H7 (cell line): ENCODE results near the gene RGS16. TPM values are rescaled to one million over a fixed set of nuclear protein-coding genes. Genes with fewer than 3 reads are reported as not detected.
A peak's percentile ranks its signal among the peaks of the same experiment; 100 is the strongest.

Experiments used
- DNase-seq: peaks from one replicate; pipeline ENCODE4 v3.0.0; 2012
- H3K27me3 ChIP-seq: 2 replicates; pipeline ENCODE4 v1.6.0; 2011; ENCODE audit warnings: mild to moderate bottlenecking, low read length; ENCODE audit not compliant: control insufficient read depth, insufficient read depth
- H3K36me3 ChIP-seq: replicated peaks from 2 replicates; pipeline ENCODE4 v1.5.1; 2011; ENCODE audit warnings: low read length; ENCODE audit not compliant: control insufficient read depth, insufficient read depth
- H3K4me3 ChIP-seq: 2 replicates; pipeline ENCODE4 v1.5.1; 2011; ENCODE audit warnings: low read depth, mild to moderate bottlenecking, control low read depth, low read length, moderate library complexity; ENCODE audit not compliant: insufficient read depth
- total RNA-seq: library from RNA; depleted of rRNA; stranded (reverse); fragments of >200 nt; shearing (Covaris generic); gene quantifications from 2 replicates; pipeline ENCODE4 v1.2.3, GENCODE V29; 2014; rRNA removed

The RGS16 gene
- total RNA-seq, result 22.0 and 29.1 TPM in 2 replicates

GRCh38 chr1:182604175-182605164 is at the start of gene RGS16:
Gene RGS16 (minus strand): TSS chr1:182604389. CDS start chr1:182604259, 130 bp downstream.
- peak within 1 kb of the TSS; percentile 58 for H3K4me3 ChIP-seq
- peaks cover 14% of the 10 kb centered on the region for H3K36me3 ChIP-seq
- H3K27me3 ChIP-seq, result peaks cover 17% of the 10 kb centered on the region
- peak; percentile 98 for DNase-seq

GRCh38 chr1:182653986-182654385 is 49.8 kb upstream of the RGS16 start:
- Histone ChIP-seq H3K27me3 (no peaks in the 10 kb centered on the region; the same call in 1 of the 2 replicates), H3K4me3 (no peak overlapping the region), H3K36me3 (no peaks in the 10 kb centered on the region)
- DNase-seq, result no peak

GRCh38 chr1:182652933-182653332 is 48.7 kb upstream of the RGS16 start:
- H3K36me3 ChIP-seq, result no peaks in the 10 kb centered on the region
- no peak for DNase-seq
- H3K27me3 ChIP-seq, result no peaks in the 10 kb centered on the region; the same call in 1 of the 2 replicates
- H3K4me3 ChIP-seq, result no peak overlapping the region

GRCh38 chr1:182651339-182651724 is 47.1 kb upstream of the RGS16 start:
- H3K36me3 ChIP-seq, result no peaks in the 10 kb centered on the region
- DNase-seq, result no peak
- no peak overlapping the region for H3K4me3 ChIP-seq
- H3K27me3 ChIP-seq, result no peaks in the 10 kb centered on the region

GRCh38 chr1:182650678-182651338 is 46.6 kb upstream of the RGS16 start:
- no peaks in the 10 kb centered on the region for H3K36me3 ChIP-seq
- no peak overlapping the region for H3K4me3 ChIP-seq
- H3K27me3 ChIP-seq, result no peaks in the 10 kb centered on the region
- no peak for DNase-seq

GRCh38 chr1:182649041-182649440 is 44.9 kb upstream of the RGS16 start:
- Histone ChIP-seq H3K4me3 (no peak overlapping the region), H3K36me3 (no peaks in the 10 kb centered on the region), H3K27me3 (no peaks in the 10 kb centered on the region)
- DNase-seq, result no peak

- Histone ChIP-seq H3K36me3 (no peaks in the 10 kb centered on the region), H3K4me3 (no peak overlapping the region), H3K27me3 (no peaks in the 10 kb centered on the region; the same call in 1 of the 2 replicates)
- DNase-seq, result no peak
These were observed 42.5 kb upstream of the RGS16 start for GRCh38 chr1:182646739-182647138.

- no peaks in the 10 kb centered on the region for H3K36me3 ChIP-seq
- H3K4me3 ChIP-seq, result no peak overlapping the region
- no peaks in the 10 kb centered on the region; the same call in 1 of the 2 replicates for H3K27me3 ChIP-seq
- no peak for DNase-seq
These were observed 40.7 kb upstream of the RGS16 start for GRCh38 chr1:182644886-182645285.

- Histone ChIP-seq H3K27me3 (no peaks in the 10 kb centered on the region; the same call in 1 of the 2 replicates), H3K36me3 (no peaks in the 10 kb centered on the region), H3K4me3 (no peak overlapping the region)
- DNase-seq, result no peak
These were observed 39.5 kb upstream of the RGS16 start for GRCh38 chr1:182643699-182644098.

- DNase-seq, result no peak
- H3K4me3 ChIP-seq, result no peak overlapping the region
- H3K27me3 ChIP-seq, result no peaks in the 10 kb centered on the region; the same call in 1 of the 2 replicates
- no peaks in the 10 kb centered on the region for H3K36me3 ChIP-seq
These were observed 38.3 kb upstream of the RGS16 start for GRCh38 chr1:182642461-182642860.

GRCh38 chr1:182641561-182641960 is 37.4 kb upstream of the RGS16 start:
- Histone ChIP-seq H3K36me3 (no peaks in the 10 kb centered on the region), H3K27me3 (no peaks in the 10 kb centered on the region; the same call in 1 of the 2 replicates), H3K4me3 (no peak overlapping the region)
- no peak for DNase-seq

- H3K36me3 ChIP-seq, result no peaks in the 10 kb centered on the region
- no peaks in the 10 kb centered on the region; the same call in 1 of the 2 replicates for H3K27me3 ChIP-seq
- no peak for DNase-seq
- H3K4me3 ChIP-seq, result no peak overlapping the region
These were observed 35.1 kb upstream of the RGS16 start for GRCh38 chr1:182639330-182639729.

- Histone ChIP-seq H3K36me3 (no peaks in the 10 kb centered on the region), H3K4me3 (no peak overlapping the region), H3K27me3 (no peaks in the 10 kb centered on the region)
- no peak for DNase-seq
These were observed 33.6 kb upstream of the RGS16 start for GRCh38 chr1:182637769-182638168.

GRCh38 chr1:182635871-182636270 is 31.7 kb upstream of the RGS16 start:
- no peak overlapping the region for H3K4me3 ChIP-seq
- no peaks in the 10 kb centered on the region for H3K27me3 ChIP-seq
- no peaks in the 10 kb centered on the region for H3K36me3 ChIP-seq
- DNase-seq, result no peak
